ENCODE results near the gene HSPG2. TPM values are rescaled to one million over a fixed set of nuclear protein-coding genes. Genes with fewer than 3 reads are reported as not detected.

Gene HSPG2
- total RNA-seq, 1 donor, result 265 TPM

GRCh38 chr1:21887216-21887736 lies 49.8 kb downstream of the HSPG2 start:
- Histone ChIP-seq H3K9me3 (ENCODE audit: low read depth, low read length) (no peaks in the 10 kb centered on the region), H3K36me3 (ENCODE audit: insufficient read depth, low read length) (peaks cover 96% of the 10 kb centered on the region), H3K79me2 (ENCODE audit: insufficient read depth, low read length) (peaks cover 34% of the 10 kb centered on the region)

DNA sequence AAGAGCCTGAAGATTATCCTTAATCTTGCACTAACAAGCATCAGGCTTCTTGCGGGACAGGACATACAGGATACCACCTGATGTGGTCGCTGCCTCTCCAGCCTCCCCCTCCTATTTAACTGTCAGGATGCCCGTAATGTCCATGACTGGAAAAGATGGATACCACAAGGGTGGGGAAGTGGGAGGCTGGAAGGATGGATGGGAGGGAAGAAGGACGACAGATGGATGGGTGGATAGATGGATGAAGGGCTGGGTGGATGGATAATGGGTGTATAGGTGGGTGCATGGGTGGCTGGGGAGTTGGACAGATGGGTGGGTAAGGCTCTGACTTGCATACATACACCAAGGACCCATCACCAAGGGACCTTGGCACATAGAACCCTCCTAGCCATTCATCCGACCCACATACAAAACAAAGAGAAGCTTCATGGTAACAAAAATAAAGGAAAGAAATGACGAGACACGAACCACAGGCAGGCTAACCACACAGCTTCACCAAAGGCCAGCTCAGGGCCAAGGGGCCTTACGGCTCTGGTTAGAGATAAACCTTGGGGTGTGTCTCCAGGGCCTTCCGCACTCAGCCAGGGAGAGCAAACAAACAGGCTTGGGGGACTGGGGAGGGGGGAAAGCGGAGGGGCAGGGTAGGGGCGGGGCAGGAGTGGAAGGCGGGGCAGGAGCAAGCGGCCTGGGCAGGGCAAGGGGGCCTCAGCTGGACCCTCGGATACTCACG lies 50.5 kb downstream of the HSPG2 start:
- Histone ChIP-seq H4K20me1 (ENCODE audit: insufficient read depth, low read length) (peaks cover 47% of the 10 kb centered on the region), H3K4me1 (ENCODE audit: insufficient read depth, low read length) (no peaks in the 10 kb centered on the region), H3K27ac (ENCODE audit: low read depth, low read length) (no peak overlapping the region), H3K36me3 (ENCODE audit: insufficient read depth, low read length) (peaks cover 96% of the 10 kb centered on the region), H3K4me2 (ENCODE audit: insufficient read depth, low read length) (no peak overlapping the region), H3K79me2 (ENCODE audit: insufficient read depth, low read length) (peaks cover 34% of the 10 kb centered on the region), H3K4me3 (ENCODE audit: insufficient read depth, low read length) (no peak overlapping the region), H3K27me3 (ENCODE audit: insufficient read depth, low read length) (no peaks in the 10 kb centered on the region), H3K9me3 (ENCODE audit: low read depth, low read length) (no peaks in the 10 kb centered on the region), H2AFZ (ENCODE audit: low read length) (no peak overlapping the region)
- no peak for DNase-seq (ENCODE audit: insufficient read length, low spot score, missing footprints)
- no peak for TF ChIP-seq CTCF (IDR thresholded peaks at IDR 0.05; ENCODE audit: extremely low read depth, low read depth, low read length)

More at GRCh38 chr1:21887216-21887736, 49.8 kb downstream of the HSPG2 start:
- no peak overlapping the region for H2AFZ ChIP-seq (ENCODE audit: low read length)
- H3K27ac ChIP-seq (ENCODE audit: low read depth, low read length), result no peak overlapping the region
- no peak for DNase-seq (ENCODE audit: insufficient read length, low spot score, missing footprints)
- H3K27me3 ChIP-seq (ENCODE audit: insufficient read depth, low read length), result no peaks in the 10 kb centered on the region
- H3K4me3 ChIP-seq (ENCODE audit: insufficient read depth, low read length), result no peak overlapping the region
- TF ChIP-seq CTCF (IDR thresholded peaks at IDR 0.05; ENCODE audit: extremely low read depth, low read depth, low read length), result no peak
- H3K4me1 ChIP-seq (ENCODE audit: insufficient read depth, low read length), result no peaks in the 10 kb centered on the region
- no peak overlapping the region for H3K4me2 ChIP-seq (ENCODE audit: insufficient read depth, low read length)
- H4K20me1 ChIP-seq (ENCODE audit: insufficient read depth, low read length), result peaks cover 49% of the 10 kb centered on the region

GRCh38 chr1:21885236-21886037 lies 51.7 kb downstream of the HSPG2 start:
- no peak for DNase-seq (ENCODE audit: insufficient read length, low spot score, missing footprints)
- Histone ChIP-seq H2AFZ (ENCODE audit: low read length) (no peak overlapping the region), H3K36me3 (ENCODE audit: insufficient read depth, low read length) (peaks cover 96% of the 10 kb centered on the region), H3K27ac (ENCODE audit: low read depth, low read length) (no peak overlapping the region), H3K4me2 (ENCODE audit: insufficient read depth, low read length) (no peak overlapping the region), H3K9me3 (ENCODE audit: low read depth, low read length) (no peaks in the 10 kb centered on the region), H3K79me2 (ENCODE audit: insufficient read depth, low read length) (peaks cover 28% of the 10 kb centered on the region), H3K4me1 (ENCODE audit: insufficient read depth, low read length) (no peaks in the 10 kb centered on the region), H3K4me3 (ENCODE audit: insufficient read depth, low read length) (no peak overlapping the region), H4K20me1 (ENCODE audit: insufficient read depth, low read length) (peaks cover 40% of the 10 kb centered on the region), H3K27me3 (ENCODE audit: insufficient read depth, low read length) (no peaks in the 10 kb centered on the region)
- no peak for TF ChIP-seq CTCF (IDR thresholded peaks at IDR 0.05; ENCODE audit: extremely low read depth, low read depth, low read length)
